HG03457 (cell line): ENCODE results near the gene FRMPD2.
"Not testable (repeated sequence)": the region's sequence is repeated elsewhere in the genome, so short reads cannot be mapped to it uniquely, and the experiment has no call there.

Experiments
- ATAC-seq: cut with Tn5 transposase; IDR thresholded peaks from one replicate; pipeline ENCODE4 v1.9.1; 2021; ENCODE audit warnings: moderate number of reproducible peaks; ENCODE audit not compliant: unreplicated experiment

FRMPD2 gene

DNA sequence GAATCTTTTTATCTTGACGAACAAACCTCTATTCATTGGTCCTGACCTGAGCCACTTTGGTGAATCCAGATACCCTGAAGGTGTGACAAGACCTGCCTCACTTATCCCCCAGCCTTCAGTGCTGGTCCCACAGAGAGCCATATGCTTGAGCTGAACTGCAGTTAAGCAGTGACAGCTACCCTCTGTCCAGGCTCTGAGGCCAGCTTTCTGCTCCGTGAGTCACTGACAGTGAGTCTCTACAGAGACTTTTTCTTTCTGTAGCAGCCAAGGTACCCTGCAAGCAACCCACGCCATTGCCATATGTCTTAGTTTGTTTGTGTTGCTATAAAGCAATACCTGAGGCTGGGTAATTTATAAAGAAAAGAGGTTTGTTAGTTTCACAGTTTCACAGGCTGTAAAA lies 133.5 kb downstream of the FRMPD2 start:
- ATAC-seq: not testable (repeated sequence)

GRCh38 chr10:48139953-48140850 lies 134.3 kb downstream of the FRMPD2 start:
- not testable (repeated sequence) for ATAC-seq

- ATAC-seq: not testable (repeated sequence)
Measured at GRCh38 chr10:48128954-48129353, 145.5 kb downstream of the FRMPD2 start.

DNA sequence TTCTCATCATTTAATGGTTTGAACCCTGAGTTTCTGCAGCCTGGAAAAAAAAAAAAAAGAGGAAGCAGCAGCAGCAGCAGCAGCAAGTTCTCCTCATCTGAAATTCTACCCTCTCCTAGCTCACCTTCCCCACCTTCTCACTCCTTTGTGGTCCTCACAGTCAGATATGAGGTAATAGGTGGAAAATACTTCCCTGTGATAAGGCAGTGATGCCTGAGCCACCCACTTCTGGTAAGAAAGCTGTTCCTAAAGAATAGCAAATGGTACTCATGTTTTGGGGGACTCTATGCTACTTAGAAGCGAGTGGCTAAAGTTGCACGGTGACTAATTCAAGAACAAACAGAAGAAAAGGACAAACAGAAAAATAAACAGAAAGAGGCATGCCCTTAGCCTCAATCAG lies 148.2 kb downstream of the FRMPD2 start:
- ATAC-seq: not testable (repeated sequence)

DNA sequence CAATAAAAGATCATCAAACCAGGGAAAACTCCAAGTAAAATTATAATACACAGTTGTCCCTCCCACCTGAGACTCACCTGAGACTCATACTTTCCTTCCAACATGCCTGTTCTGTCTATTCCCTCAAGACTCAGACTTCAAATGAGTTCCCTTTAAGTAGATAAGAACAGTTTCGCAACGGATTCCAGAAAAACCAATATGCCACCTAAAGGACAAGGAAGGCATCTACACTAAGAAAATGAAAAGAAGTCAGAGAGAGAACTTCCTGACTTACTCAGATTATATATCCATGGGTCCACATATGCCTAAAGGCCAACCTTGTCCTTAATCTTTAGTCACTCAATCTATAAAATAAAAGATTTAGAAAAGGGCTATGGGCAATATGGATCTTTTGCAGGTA lies 148.9 kb downstream of the FRMPD2 start:
- not testable (repeated sequence) for ATAC-seq

GRCh38 chr10:48122618-48123017 lies 151.9 kb downstream of the FRMPD2 start:
- ATAC-seq: not testable (repeated sequence)

GRCh38 chr10:48110277-48110676 lies 164.2 kb downstream of the FRMPD2 start:
- ATAC-seq: not testable (repeated sequence)
